PFSK-1 (cell line): Measurements from ENCODE around the gene FRMD3.

Experiments
- FOXP2 ChIP-seq: optimal IDR thresholded peaks from 2 replicates; pipeline ENCODE3; 2011; ENCODE audit warnings: borderline replicate concordance, control low read depth, inconsistent platforms; ENCODE audit not compliant: insufficient read depth; ENCODE audit errors: extremely low read length, extremely low read depth
- POLR2AphosphoS5 ChIP-seq: IDR thresholded peaks from 2 replicates; pipeline ENCODE4 v1.6.1; 2012; ENCODE audit warnings: low read depth, mild to moderate bottlenecking, control low read depth, low read length, moderate library complexity
- REST ChIP-seq, 2 experiments: IDR thresholded peaks; 2 replicates each; pipeline versions ENCODE4 v1.6.1 to v1.8.0; 2011 to 2012; ENCODE audit warnings: low read depth in 2 of 2, low read length in 2 of 2, control low read depth in 1 of 2, inconsistent platforms in 1 of 2, mild to moderate bottlenecking in 1 of 2, moderate library complexity in 1 of 2; ENCODE audit not compliant: insufficient read depth in 1 of 2
- SIN3A ChIP-seq: IDR thresholded peaks from 2 replicates; pipeline ENCODE4 v1.6.1; 2012; ENCODE audit warnings: mild to moderate bottlenecking, low read length, moderate library complexity, borderline replicate concordance; ENCODE audit not compliant: insufficient read depth
- TAF1 ChIP-seq: IDR thresholded peaks from 2 replicates; pipeline ENCODE4 v1.6.1; 2012; ENCODE audit warnings: low read length, control low read depth, borderline replicate concordance; ENCODE audit not compliant: insufficient read depth

FRMD3 gene

GRCh38 chr9:83491413-83491812, 46.8 kb downstream of the FRMD3 start:
- no peak for TF ChIP-seq REST (IDR thresholded peaks at IDR 0.05; ENCODE audit: insufficient read depth in 1 of 2, low read depth in 2 of 2, low read length in 2 of 2)
- no peak for TF ChIP-seq POLR2AphosphoS5
- TF ChIP-seq FOXP2, result no peak
- TF ChIP-seq TAF1, result no peak
- no peak for TF ChIP-seq SIN3A

DNA sequence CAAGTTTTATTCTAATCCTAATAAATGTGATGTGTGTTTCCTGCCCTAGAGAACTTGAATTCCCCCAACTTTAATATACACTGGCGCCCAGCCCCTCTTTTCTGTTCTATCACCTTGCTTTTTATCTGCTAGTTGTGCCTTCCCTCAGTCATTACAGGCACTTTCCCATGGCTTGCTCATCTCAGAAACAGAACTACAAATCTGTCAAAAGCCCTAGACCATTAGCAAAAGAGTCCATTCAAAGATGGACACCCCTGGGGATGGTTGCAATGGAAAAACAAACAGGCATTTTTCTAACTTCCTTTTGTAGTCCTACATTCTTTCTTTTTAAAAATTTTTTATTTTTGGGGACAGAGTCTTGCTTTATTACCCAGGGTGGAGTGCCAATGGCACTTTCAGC, 48.2 kb downstream of the FRMD3 start:
- TF ChIP-seq FOXP2 (no peak), POLR2AphosphoS5 (no peak), TAF1 (no peak), REST (IDR thresholded peaks at IDR 0.05; ENCODE audit: insufficient read depth in 1 of 2, low read depth in 2 of 2, low read length in 2 of 2) (no peak), SIN3A (no peak)

- no peak for TF ChIP-seq REST (IDR thresholded peaks at IDR 0.05; ENCODE audit: insufficient read depth in 1 of 2, low read depth in 2 of 2, low read length in 2 of 2)
- TF ChIP-seq POLR2AphosphoS5, result no peak
- no peak for TF ChIP-seq FOXP2
- TF ChIP-seq TAF1, result no peak
- no peak for TF ChIP-seq SIN3A
These were observed 53.2 kb downstream of the FRMD3 start for GRCh38 chr9:83484990-83485389.

- TF ChIP-seq REST (IDR thresholded peaks at IDR 0.05; ENCODE audit: insufficient read depth in 1 of 2, low read depth in 2 of 2, low read length in 2 of 2) (no peak), FOXP2 (no peak), POLR2AphosphoS5 (no peak), SIN3A (no peak), TAF1 (no peak)
These were observed 55.0 kb downstream of the FRMD3 start for GRCh38 chr9:83483223-83483622.

- TF ChIP-seq REST (IDR thresholded peaks at IDR 0.05; ENCODE audit: insufficient read depth in 1 of 2, low read depth in 2 of 2, low read length in 2 of 2), result no peak
- no peak for TF ChIP-seq SIN3A
- TF ChIP-seq FOXP2, result no peak
- TF ChIP-seq TAF1, result no peak
- no peak for TF ChIP-seq POLR2AphosphoS5
These were observed 58.4 kb downstream of the FRMD3 start for GRCh38 chr9:83479765-83480164.
